Measurements from ENCODE around the gene MAB21L3. TPM values are rescaled to one million over a fixed set of nuclear protein-coding genes. Genes with fewer than 3 reads are reported as not detected.
"Not testable (repeated sequence)": the region's sequence is repeated elsewhere in the genome, so short reads cannot be mapped to it uniquely, and the experiment has no call there.

The MAB21L3 gene
- total and polyA plus RNA-seq, 2 donors (not counting 3 experiments of a cell fraction or from before 2014, with no cell fraction given), result not detected

- Histone ChIP-seq H3K9me3 (replicated peaks; ENCODE audit: control insufficient read depth, insufficient read depth, low read length) (no peaks in the 10 kb centered on the region), H3K9me1 (replicated peaks; ENCODE audit: control insufficient read depth, extremely low read depth, insufficient read depth, low read length) (no peaks in the 10 kb centered on the region), H3K9ac (replicated peaks; ENCODE audit: extremely low read depth, insufficient read depth, low read length) (no peak overlapping the region), H3K36me3 (ENCODE audit: control insufficient read depth in 2 of 2, extremely low read depth in 1 of 2, insufficient read depth in 2 of 2, low read length in 2 of 2) (no peaks in the 10 kb centered on the region), H3K27ac (ENCODE audit: insufficient read depth, low read depth, low read length) (no peak overlapping the region), H3K79me2 (ENCODE audit: control insufficient read depth, insufficient read depth, low read length) (no peaks in the 10 kb centered on the region), H3K27me3 (ENCODE audit: control insufficient read depth in 2 of 2, insufficient read depth in 2 of 2, low read length in 2 of 2) (peaks cover 0 to 14% of the 10 kb centered on the region in 2 experiments), H3K4me2 (ENCODE audit: insufficient read depth, low read length) (no peak overlapping the region), H3K4me1 (ENCODE audit: control insufficient read depth, extremely low read depth, insufficient read depth, low read length) (peaks cover 4% of the 10 kb centered on the region), H2AFZ (ENCODE audit: low read depth, low read length) (no peak overlapping the region), H4K20me1 (replicated peaks; ENCODE audit: control insufficient read depth, extremely low read depth, insufficient read depth, low read length) (no peaks in the 10 kb centered on the region), H3K4me3 (replicated peaks in 1 of 3; ENCODE audit: insufficient read depth in 1 of 3, low read depth in 1 of 3, low read length in 3 of 3) (no peak overlapping the region)
- CTCF ChIA-PET, result interaction anchor here (3.2 to 6.9 kb wide), 2 partner anchors 341 to 355 kb away, joined by 10 to 427 read pairs; no protein-coding TSS in a partner anchor
- FAIRE-seq (no peak), DNase-seq (ENCODE audit: low read depth, low spot score) (no peak)
- no peak for TF ChIP-seq GATA2 (IDR thresholded peaks at IDR 0.05; ENCODE audit: insufficient read depth, insufficient read length, low read depth, low read length)
- no peak for TF ChIP-seq MAX (IDR thresholded peaks at IDR 0.05; ENCODE audit: insufficient read depth, insufficient read length)
- TF ChIP-seq FOS (IDR thresholded peaks at IDR 0.05; ENCODE audit: borderline replicate concordance, insufficient read depth, low read length), result no peak
- no peak for TF ChIP-seq POLR2A (IDR thresholded peaks at IDR 0.05; ENCODE audit: low read depth, low read length)
- TF ChIP-seq EZH2 (IDR thresholded peaks at IDR 0.05; ENCODE audit: borderline replicate concordance, low read depth, low read length, severe bottlenecking), result no peak
- TF ChIP-seq JUN (IDR thresholded peaks at IDR 0.05; ENCODE audit: borderline replicate concordance, insufficient read depth, insufficient read length, low read depth), result no peak
- TF ChIP-seq, protein P1, sequence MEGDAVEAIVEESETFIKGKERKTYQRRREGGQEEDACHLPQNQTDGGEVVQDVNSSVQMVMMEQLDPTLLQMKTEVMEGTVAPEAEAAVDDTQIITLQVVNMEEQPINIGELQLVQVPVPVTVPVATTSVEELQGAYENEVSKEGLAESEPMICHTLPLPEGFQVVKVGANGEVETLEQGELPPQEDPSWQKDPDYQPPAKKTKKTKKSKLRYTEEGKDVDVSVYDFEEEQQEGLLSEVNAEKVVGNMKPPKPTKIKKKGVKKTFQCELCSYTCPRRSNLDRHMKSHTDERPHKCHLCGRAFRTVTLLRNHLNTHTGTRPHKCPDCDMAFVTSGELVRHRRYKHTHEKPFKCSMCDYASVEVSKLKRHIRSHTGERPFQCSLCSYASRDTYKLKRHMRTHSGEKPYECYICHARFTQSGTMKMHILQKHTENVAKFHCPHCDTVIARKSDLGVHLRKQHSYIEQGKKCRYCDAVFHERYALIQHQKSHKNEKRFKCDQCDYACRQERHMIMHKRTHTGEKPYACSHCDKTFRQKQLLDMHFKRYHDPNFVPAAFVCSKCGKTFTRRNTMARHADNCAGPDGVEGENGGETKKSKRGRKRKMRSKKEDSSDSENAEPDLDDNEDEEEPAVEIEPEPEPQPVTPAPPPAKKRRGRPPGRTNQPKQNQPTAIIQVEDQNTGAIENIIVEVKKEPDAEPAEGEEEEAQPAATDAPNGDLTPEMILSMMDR (IDR thresholded peaks at IDR 0.05; ENCODE audit: extremely low read depth in 1 of 2, insufficient read depth in 1 of 2, low read depth in 1 of 2, low read length in 2 of 2), result no peak
- BruUV-seq (replicated peaks), result no TSS peak
- POLR2A ChIA-PET, result no interaction called here
- intact Hi-C loops (cut with micrococcal nuclease) (no loop called here), dilution Hi-C loops (cut with MboI; ENCODE audit: extremely low pct_ligation_motif_present, low sequenced_read_pairs) (no loop called here)
Observed at GRCh38 chr1:116144151-116144550, 33.0 kb downstream of the MAB21L3 start.

GRCh38 chr1:116146447-116147113 lies 35.4 kb downstream of the MAB21L3 start:
- H2AFZ ChIP-seq (ENCODE audit: low read depth, low read length); POLR2A ChIA-PET; dilution Hi-C loops (cut with MboI; ENCODE audit: extremely low pct_ligation_motif_present, low sequenced_read_pairs); H3K4me3 ChIP-seq (replicated peaks in 1 of 3; ENCODE audit: insufficient read depth in 1 of 3, low read depth in 1 of 3, low read length in 3 of 3); BruUV-seq (replicated peaks); H3K27ac ChIP-seq (ENCODE audit: insufficient read depth, low read depth, low read length); DNase-seq (ENCODE audit: low read depth, low spot score); H3K4me1 ChIP-seq (ENCODE audit: control insufficient read depth, extremely low read depth, insufficient read depth, low read length); H3K9ac ChIP-seq (replicated peaks; ENCODE audit: extremely low read depth, insufficient read depth, low read length); H3K79me2 ChIP-seq (ENCODE audit: control insufficient read depth, insufficient read depth, low read length); intact Hi-C loops (cut with micrococcal nuclease); H3K4me2 ChIP-seq (ENCODE audit: insufficient read depth, low read length); H3K9me3 ChIP-seq (replicated peaks; ENCODE audit: control insufficient read depth, insufficient read depth, low read length); H3K36me3 ChIP-seq (ENCODE audit: control insufficient read depth in 2 of 2, extremely low read depth in 1 of 2, insufficient read depth in 2 of 2, low read length in 2 of 2); FAIRE-seq; H4K20me1 ChIP-seq (replicated peaks; ENCODE audit: control insufficient read depth, extremely low read depth, insufficient read depth, low read length); H3K9me1 ChIP-seq (replicated peaks; ENCODE audit: control insufficient read depth, extremely low read depth, insufficient read depth, low read length): not testable (repeated sequence)
- peaks cover 0 to 14% of the 10 kb centered on the region in 2 experiments for H3K27me3 ChIP-seq (ENCODE audit: control insufficient read depth in 2 of 2, insufficient read depth in 2 of 2, low read length in 2 of 2)
- CTCF ChIA-PET, result interaction anchor here (3.2 to 8.7 kb wide), 4 partner anchors 7 to 353 kb away, joined by 10 to 93 read pairs (median 80); no protein-coding TSS in a partner anchor

Measured in endothelial cell of umbilical vein (primary cell).